GM23248 (cell line): ENCODE data around the gene SPRED3. TPM values are rescaled to one million over a fixed set of nuclear protein-coding genes. Genes with fewer than 3 reads are reported as not detected.

Source experiments
- DNase-seq: peaks from one replicate; pipeline ENCODE4 v3.0.0-alpha.2; 2015
- H2AFZ ChIP-seq: fragments of 200-600 bp; sonication (generic); 2 replicates; pipeline ENCODE4 v1.6.1; 2016; ENCODE audit warnings: antibody characterized with exemption
- H3F3A ChIP-seq: fragments of 200-600 bp; sonication (generic); 2 replicates; pipeline ENCODE4 v1.6.1; 2016; ENCODE audit warnings: mild to moderate bottlenecking, antibody characterized with exemption, mixed run types; ENCODE audit not compliant: insufficient read depth
- H3K27ac ChIP-seq: fragments of 200-600 bp; sonication (generic); 2 replicates; pipeline ENCODE4 v1.5.1; 2016; ENCODE audit warnings: mild to moderate bottlenecking
- H3K27me3 ChIP-seq: fragments of 200-600 bp; sonication (generic); replicated peaks from 2 replicates; pipeline ENCODE4 v1.6.1; 2016; ENCODE audit warnings: mild to moderate bottlenecking; ENCODE audit not compliant: insufficient read depth
- H3K36me3 ChIP-seq: fragments of 200-600 bp; sonication (generic); 2 replicates; pipeline ENCODE4 v1.6.1; 2016; ENCODE audit warnings: low read depth, mild to moderate bottlenecking
- H3K4me1 ChIP-seq: fragments of 200-600 bp; sonication (generic); 2 replicates; pipeline ENCODE4 v1.6.1; 2016; ENCODE audit warnings: mild to moderate bottlenecking; ENCODE audit not compliant: insufficient read depth
- H3K4me2 ChIP-seq: fragments of 200-600 bp; sonication (generic); one replicate; pipeline ENCODE4 v1.6.1; 2016; ENCODE audit warnings: mild to moderate bottlenecking; ENCODE audit not compliant: unreplicated experiment
- H3K4me3 ChIP-seq: fragments of 200-600 bp; sonication (generic); 2 replicates; pipeline ENCODE4 v1.5.1; 2016; ENCODE audit warnings: mild to moderate bottlenecking
- H3K79me2 ChIP-seq: fragments of 200-600 bp; sonication (generic); 2 replicates; pipeline ENCODE4 v1.6.1; 2016; ENCODE audit warnings: mild to moderate bottlenecking; ENCODE audit not compliant: insufficient read depth
- H3K9ac ChIP-seq: fragments of 200-600 bp; sonication (generic); 2 replicates; pipeline ENCODE4 v1.6.1; 2016; ENCODE audit warnings: mild to moderate bottlenecking
- H3K9me2 ChIP-seq: fragments of 200-600 bp; sonication (generic); 2 replicates; pipeline ENCODE4 v1.6.1; 2016; ENCODE audit warnings: mixed run types, mild to moderate bottlenecking, moderate library complexity; ENCODE audit not compliant: insufficient read depth
- H3K9me3 ChIP-seq: fragments of 200-600 bp; sonication (generic); one replicate; pipeline ENCODE4 v1.6.1; 2017; ENCODE audit warnings: low read depth
- H4K20me1 ChIP-seq: fragments of 200-600 bp; sonication (generic); 2 replicates; pipeline ENCODE4 v1.6.0; 2016; ENCODE audit not compliant: insufficient read depth
- EZH2 ChIP-seq: fragments of 200-600 bp; sonication (generic); IDR thresholded peaks from 2 replicates; pipeline ENCODE4 v1.6.1; 2018; ENCODE audit warnings: antibody characterized with exemption, mild to moderate bottlenecking; ENCODE audit not compliant: insufficient read depth, poor library complexity, severe bottlenecking
- EZH2phosphoT487 ChIP-seq: fragments of 200-600 bp; sonication (generic); IDR thresholded peaks from 2 replicates; pipeline ENCODE4 v1.6.1; 2018; ENCODE audit warnings: antibody characterized with exemption, moderate library complexity, mild to moderate bottlenecking, low read depth; ENCODE audit not compliant: insufficient read depth
- WGBS, 2 experiments: methylation state at CpG; one replicate each; pipeline ENCODE4 v1.1.6; 2015 to 2017; ENCODE audit warnings: low lambda C conversion rate in 2 of 2, low coverage in 1 of 2; ENCODE audit errors: missing lambda C conversion rate in 2 of 2; 5-methylcytosine and 5-hydroxymethylcytosine counted together
- in situ Hi-C: fragments of 300-500 bp; cut with MboI; formaldehyde crosslinking; loops from 2 replicates; pipeline ENCODE4 v1.15.0; 2020
- polyA plus RNA-seq: library from polyadenylated mRNA; unstranded; fragments of >200 nt; fragmentation: Nextera tagmentation; extraction: Ambion mirVana; gene quantifications from 2 replicates; pipeline ENCODE4 v1.2.1, GENCODE V29; 2016
- total RNA-seq: library from RNA; depleted of rRNA; stranded (reverse); fragments of >200 nt; shearing (Covaris generic); gene quantifications from 2 replicates; pipeline ENCODE4 v1.2.3, GENCODE V29; 2014

SPRED3 gene
- total and polyA plus RNA-seq, 2 experiments from 2014 or later, result 1.8 to 2.1 TPM

GRCh38 chr19:38389957-38390924 lies 1.7 kb downstream of the SPRED3 start:
- Histone ChIP-seq H3K27me3 (no peaks in the 10 kb centered on the region), H3K9me3 (no peaks in the 10 kb centered on the region), H3K4me1 (peaks cover 14% of the 10 kb centered on the region), H3K36me3 (no peaks in the 10 kb centered on the region), H3F3A (0 out of 2 replicates have a peak, but pooled peaks cover 10% of the 10 kb centered on the region), H3K9me2 (no peaks in the 10 kb centered on the region), H3K79me2 (no peaks in the 10 kb centered on the region), H3K4me3 (peak overlapping the region; percentile 93), H3K4me2 (peak overlapping the region; percentile 50), H4K20me1 (no peaks in the 10 kb centered on the region), H2AFZ (no peak overlapping the region), H3K27ac (peak overlapping the region; percentile 28; the same call in 1 of the 2 replicates), H3K9ac (peak overlapping the region; percentile 78)
- TF ChIP-seq EZH2phosphoT487 (no peak), EZH2 (no peak)
- no peak for DNase-seq
- in situ Hi-C loops, result no loop called here
- 14 to 44% methylated on average over 5 to 22 of the region's 22 CpGs for WGBS, 2 experiments

GRCh38 chr19:38391911-38392464 lies 3.5 kb downstream of the SPRED3 start:
- no peak for DNase-seq
- Histone ChIP-seq H3K27me3 (no peaks in the 10 kb centered on the region), H3K4me2 (no peak overlapping the region), H3K79me2 (no peaks in the 10 kb centered on the region), H3K9ac (no peak overlapping the region), H2AFZ (no peak overlapping the region), H3F3A (0 out of 2 replicates have a peak, but pooled peaks cover 10% of the 10 kb centered on the region), H3K4me3 (no peak overlapping the region), H3K36me3 (no peaks in the 10 kb centered on the region), H3K4me1 (peaks cover 14% of the 10 kb centered on the region), H3K9me2 (no peaks in the 10 kb centered on the region), H4K20me1 (no peaks in the 10 kb centered on the region), H3K9me3 (no peaks in the 10 kb centered on the region), H3K27ac (no peak overlapping the region)
- 38 to 42% methylated on average over 8 of the region's 8 CpGs for WGBS, 2 experiments
- TF ChIP-seq EZH2 (no peak), EZH2phosphoT487 (no peak)
- in situ Hi-C loops, result no loop called here

DNA sequence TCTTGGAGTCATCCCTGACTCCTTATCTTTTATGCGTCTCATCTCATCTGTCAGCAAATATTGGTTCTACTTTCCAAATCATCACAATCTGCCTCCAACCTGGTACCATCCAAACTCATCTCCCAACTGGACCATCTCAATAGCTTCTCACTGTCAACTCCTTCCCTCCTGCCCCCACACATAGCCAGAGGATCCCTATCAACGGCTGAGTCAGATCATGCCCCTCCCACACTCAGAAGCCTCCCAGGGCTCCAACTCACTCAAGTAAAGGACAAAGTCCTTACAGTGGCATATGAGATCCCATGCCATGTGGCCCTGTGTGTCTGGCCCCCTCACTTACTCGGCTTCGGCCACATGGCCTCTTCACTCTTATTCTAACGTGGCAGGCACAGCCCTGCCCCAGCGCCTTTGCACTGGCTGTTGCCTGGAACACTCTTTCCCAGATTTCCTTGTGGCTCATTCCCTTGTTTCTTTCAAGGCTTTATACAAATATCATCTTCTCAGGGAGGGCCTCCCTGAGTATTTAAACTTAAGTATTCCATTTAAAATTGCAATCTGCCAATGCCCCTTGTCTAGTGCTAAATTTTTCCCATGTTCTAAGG lies 4.3 kb downstream of the SPRED3 start:
- H3F3A ChIP-seq, result 0 out of 2 replicates have a peak, but pooled peaks cover 10% of the 10 kb centered on the region
- peaks cover 14% of the 10 kb centered on the region for H3K4me1 ChIP-seq
- no peaks in the 10 kb centered on the region for H3K79me2 ChIP-seq
- no peak overlapping the region for H3K9ac ChIP-seq
- WGBS, 2 experiments, result 57 to 67% methylated on average over 6 of the region's 6 CpGs
- no peak overlapping the region for H3K4me2 ChIP-seq
- in situ Hi-C loops, result no loop called here
- H3K27ac ChIP-seq, result no peak overlapping the region
- no peaks in the 10 kb centered on the region for H3K9me2 ChIP-seq
- no peak overlapping the region for H3K4me3 ChIP-seq
- H3K27me3 ChIP-seq, result no peaks in the 10 kb centered on the region
- no peaks in the 10 kb centered on the region for H3K9me3 ChIP-seq
- DNase-seq, result peak; percentile 80
- H4K20me1 ChIP-seq, result no peaks in the 10 kb centered on the region
- H3K36me3 ChIP-seq, result no peaks in the 10 kb centered on the region
- no peak overlapping the region for H2AFZ ChIP-seq
- TF ChIP-seq EZH2, result no peak
- TF ChIP-seq EZH2phosphoT487, result no peak

GRCh38 chr19:38394488-38394887 lies 6.0 kb downstream of the SPRED3 start:
- Histone ChIP-seq H4K20me1 (no peaks in the 10 kb centered on the region), H3K4me3 (no peak overlapping the region), H3K9me2 (no peaks in the 10 kb centered on the region), H3K4me1 (peaks cover 14% of the 10 kb centered on the region), H2AFZ (no peak overlapping the region), H3K27ac (no peak overlapping the region), H3K9me3 (no peaks in the 10 kb centered on the region), H3K27me3 (no peaks in the 10 kb centered on the region), H3K79me2 (no peaks in the 10 kb centered on the region), H3K36me3 (no peaks in the 10 kb centered on the region), H3K9ac (no peak overlapping the region), H3F3A (0 out of 2 replicates have a peak, but pooled peaks cover 10% of the 10 kb centered on the region), H3K4me2 (no peak overlapping the region)
- in situ Hi-C loops, result no loop called here
- 38 to 40% methylated on average over 30 of the region's 30 CpGs for WGBS, 2 experiments
- DNase-seq, result peak; percentile 37
- TF ChIP-seq EZH2phosphoT487, result no peak
- no peak for TF ChIP-seq EZH2
